Measurements from ENCODE around the gene TOM1.

Gene TOM1

GRCh38 chr22:35316751-35317150 lies 17.1 kb downstream of the TOM1 start:
- H3K36me3 ChIP-seq = peaks cover 13 to 84% (median 41%) of the 10 kb centered on the region in 11 experiments; a peak in 20 of 22 replicates
- peaks cover 37 to 100% (median 56%) of the 10 kb centered on the region in 11 experiments; a peak in 21 of 22 replicates for H4K20me1 ChIP-seq
- H3K4me1 ChIP-seq = peaks cover 34 to 43% (median 38%) of the 10 kb centered on the region in 10 experiments
- TF ChIP-seq Cebpa-rat (IDR thresholded peaks at IDR 0.05) = no peak
- H3K9me3 ChIP-seq (replicated peaks in 1 of 11) = no peaks in the 10 kb centered on the region
- H3K27me3 ChIP-seq = no peaks in the 10 kb centered on the region
- no peak overlapping the region for H3K4me3 ChIP-seq
- no peak overlapping the region for H3K4me2 ChIP-seq
- H3K9ac ChIP-seq = no peak overlapping the region
- H3K27ac ChIP-seq = no peak overlapping the region

DNA sequence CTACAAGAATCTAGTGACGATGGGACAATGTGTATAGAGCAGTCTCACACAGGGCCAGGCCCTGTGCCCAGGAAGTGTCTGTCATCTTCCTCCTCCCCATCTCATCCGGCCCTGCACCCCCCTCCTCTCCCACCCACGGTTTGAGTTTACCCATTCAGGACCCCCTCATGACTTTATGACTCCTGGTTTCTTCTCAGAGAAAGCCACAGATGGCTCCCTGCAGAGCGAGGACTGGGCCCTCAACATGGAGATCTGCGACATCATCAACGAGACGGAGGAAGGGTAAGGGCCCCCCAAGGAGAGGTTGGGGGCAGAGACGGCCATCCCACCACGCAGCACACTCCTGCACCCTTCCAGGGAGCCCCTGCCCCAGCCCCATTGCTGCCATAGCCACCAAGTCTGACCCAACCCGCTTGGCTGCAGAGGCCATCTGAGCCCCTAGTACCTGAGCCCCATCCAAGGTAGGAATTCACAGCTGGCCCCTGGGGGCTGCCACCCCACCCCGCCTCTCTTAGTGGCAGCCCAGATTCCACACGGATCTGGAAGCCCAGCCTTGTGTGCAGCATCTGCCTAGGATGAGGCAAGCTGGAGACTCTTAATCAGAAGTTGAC lies 18.1 kb downstream of the TOM1 start:
- peaks cover 20 to 90% (median 52%) of the 10 kb centered on the region in 11 experiments for H3K36me3 ChIP-seq
- H3K9me3 ChIP-seq (replicated peaks in 1 of 11) = no peaks in the 10 kb centered on the region
- H3K27ac ChIP-seq = no peak overlapping the region
- H3K4me2 ChIP-seq = no peak overlapping the region
- no peaks in the 10 kb centered on the region for H3K27me3 ChIP-seq
- peaks cover 27 to 100% (median 46%) of the 10 kb centered on the region in 11 experiments; a peak in 21 of 22 replicates for H4K20me1 ChIP-seq
- H3K4me3 ChIP-seq = no peak overlapping the region
- H3K9ac ChIP-seq = no peak overlapping the region
- H3K4me1 ChIP-seq = peaks cover 24 to 32% (median 28%) of the 10 kb centered on the region in 10 experiments
- no peak for TF ChIP-seq Cebpa-rat (IDR thresholded peaks at IDR 0.05)

DNA sequence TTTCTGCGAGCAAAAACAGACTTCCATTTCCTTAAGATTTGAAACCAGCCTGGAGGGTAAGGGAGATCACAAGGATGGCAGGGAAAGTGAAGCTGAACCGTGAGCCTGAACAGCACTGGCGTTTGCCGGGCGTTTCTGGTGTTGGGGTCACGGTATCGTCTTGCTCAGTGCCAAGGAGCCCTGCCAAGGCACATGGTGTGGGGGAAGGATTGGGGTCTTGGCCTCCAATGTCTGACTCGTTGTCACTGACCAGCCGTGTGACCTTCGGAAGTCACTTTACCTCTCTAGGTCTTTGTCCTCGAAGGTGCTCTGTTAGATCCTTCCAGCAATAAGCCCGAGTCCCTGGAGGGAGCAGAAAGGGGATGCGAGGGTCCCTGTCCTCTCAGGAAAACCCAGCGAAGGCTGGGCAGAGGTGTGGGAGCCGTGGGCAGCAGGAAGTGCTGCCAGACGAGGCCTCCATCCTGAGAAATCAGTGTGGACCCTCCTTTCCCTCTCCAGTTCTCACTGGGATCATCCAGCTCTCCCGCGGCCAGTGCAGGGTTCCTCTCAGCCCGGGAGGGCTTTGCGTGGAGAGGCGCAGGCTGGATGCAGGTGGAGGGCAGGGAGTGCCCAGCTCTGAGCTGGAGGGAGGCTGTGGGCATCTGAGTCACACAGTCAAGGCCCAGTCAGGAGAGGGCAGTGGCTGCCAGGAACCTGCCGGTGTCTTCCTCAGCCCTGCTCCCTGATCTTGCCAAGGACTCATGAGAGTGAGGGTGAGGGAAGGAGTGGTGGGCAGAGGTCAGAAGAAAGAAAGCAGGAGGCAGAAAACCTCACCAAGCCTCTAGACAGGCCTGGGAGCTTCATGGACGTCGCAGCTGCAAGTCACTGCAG lies 18.9 kb downstream of the TOM1 start:
- Histone ChIP-seq H3K27ac (no peak overlapping the region), H4K20me1 (peaks cover 19 to 100% (median 39%) of the 10 kb centered on the region in 11 experiments; a peak in 21 of 22 replicates), H3K36me3 (peaks cover 28 to 97% (median 60%) of the 10 kb centered on the region in 11 experiments), H3K27me3 (no peaks in the 10 kb centered on the region), H3K9me3 (replicated peaks in 1 of 11) (no peaks in the 10 kb centered on the region), H3K4me2 (no peak overlapping the region), H3K9ac (no peak overlapping the region; a peak in 1 of 22 replicates), H3K4me1 (peaks cover 16 to 24% (median 20%) of the 10 kb centered on the region in 10 experiments), H3K4me3 (no peak overlapping the region)
- TF ChIP-seq Cebpa-rat (IDR thresholded peaks at IDR 0.05) = no peak

DNA sequence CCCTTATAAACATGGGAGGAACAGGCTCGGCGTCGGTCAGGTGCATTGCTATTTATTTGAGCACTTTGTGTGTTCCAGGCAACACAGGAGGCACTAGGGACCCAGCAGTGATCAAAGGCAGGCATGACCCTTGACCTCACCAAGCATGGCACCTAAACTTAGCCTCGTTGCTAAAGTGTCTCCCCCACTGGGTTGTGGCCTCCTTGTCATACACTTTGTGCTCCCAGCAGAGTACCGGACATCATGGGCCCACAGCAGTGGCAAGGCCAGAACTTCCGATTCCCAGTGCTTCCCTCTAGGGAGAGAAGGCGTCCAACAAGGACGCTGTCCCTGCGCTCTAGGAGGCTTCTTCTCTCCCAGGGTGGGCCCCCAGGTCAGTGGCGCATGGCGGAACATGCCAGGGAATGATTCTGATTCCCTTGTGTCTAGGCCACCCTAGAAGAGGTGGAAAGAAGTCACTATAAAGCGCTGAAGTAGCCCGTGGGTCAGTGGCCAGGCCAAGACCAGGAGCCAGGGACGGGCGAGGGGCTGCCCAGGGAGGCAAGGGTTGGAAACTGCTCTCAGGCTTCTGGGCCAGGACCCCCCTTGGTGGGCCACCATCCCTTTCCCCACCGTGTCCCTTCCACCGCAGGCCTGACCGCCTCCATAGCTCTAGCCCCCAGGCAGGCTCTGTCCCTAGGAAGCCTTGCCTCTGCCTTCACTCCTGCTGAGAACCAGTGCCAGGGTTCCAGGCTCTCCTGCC lies 19.7 kb downstream of the TOM1 start:
- Histone ChIP-seq H3K4me1 (peaks cover 8 to 21% (median 17%) of the 10 kb centered on the region in 10 experiments), H3K4me3 (no peak overlapping the region), H3K27ac (no peak overlapping the region), H3K36me3 (peaks cover 37 to 97% (median 68%) of the 10 kb centered on the region in 11 experiments), H3K9ac (no peak overlapping the region), H3K4me2 (no peak overlapping the region), H4K20me1 (peaks cover 14 to 100% (median 30%) of the 10 kb centered on the region in 11 experiments; a peak in 20 of 22 replicates), H3K27me3 (no peaks in the 10 kb centered on the region), H3K9me3 (replicated peaks in 1 of 11) (no peaks in the 10 kb centered on the region)
- no peak for TF ChIP-seq Cebpa-rat (IDR thresholded peaks at IDR 0.05)

DNA sequence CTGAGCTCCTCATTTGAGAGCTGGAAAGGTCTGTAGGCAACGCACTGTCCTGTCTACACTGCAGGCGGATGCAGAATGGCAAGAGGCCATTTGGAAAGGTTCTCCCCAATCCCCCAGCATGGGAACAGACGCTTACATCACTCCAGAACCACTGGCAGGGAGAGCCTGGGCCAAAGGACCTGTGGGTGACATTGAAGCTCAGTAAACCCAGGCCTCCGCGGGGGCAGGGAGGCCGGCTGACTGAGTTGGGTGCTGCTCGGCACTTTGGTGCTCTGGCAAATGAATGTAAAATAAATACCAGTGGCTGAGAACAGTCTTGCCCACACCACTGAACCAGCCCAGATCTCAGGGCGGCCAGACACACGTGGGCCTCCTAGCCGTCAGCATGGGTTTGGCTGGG lies 22.4 kb downstream of the TOM1 start:
- Histone ChIP-seq H3K27ac (no peak overlapping the region), H3K36me3 (peaks cover 63 to 100% (median 95%) of the 10 kb centered on the region in 11 experiments)

DNA sequence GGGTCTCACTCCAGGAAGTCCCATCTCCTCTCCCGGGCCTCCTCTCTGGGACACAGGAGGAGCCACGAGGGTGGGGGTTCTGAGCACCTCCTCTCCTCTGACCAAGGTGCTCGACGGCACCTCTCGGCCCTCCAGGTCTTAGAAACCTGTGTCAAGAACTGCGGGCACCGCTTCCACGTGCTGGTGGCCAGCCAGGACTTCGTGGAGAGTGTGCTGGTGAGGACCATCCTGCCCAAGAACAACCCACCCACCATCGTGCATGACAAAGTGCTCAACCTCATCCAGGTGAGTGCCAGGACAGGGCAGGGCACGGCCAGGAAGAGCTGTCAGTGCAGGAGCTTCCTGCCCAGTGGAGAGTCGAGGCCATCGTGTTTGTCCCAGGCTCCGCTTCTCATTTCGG lies 23.2 kb downstream of the TOM1 start:
- TF ChIP-seq Cebpa-rat (IDR thresholded peaks at IDR 0.05) = no peak
- H3K4me2 ChIP-seq = no peak overlapping the region
- peaks cover 0 to 71% (median 5%) of the 10 kb centered on the region in 11 experiments; a peak in 10 of 22 replicates for H4K20me1 ChIP-seq
- no peaks in the 10 kb centered on the region for H3K9me3 ChIP-seq (replicated peaks in 1 of 11)
- H3K27me3 ChIP-seq = no peaks in the 10 kb centered on the region
- peaks cover 9 to 15% (median 12%) of the 10 kb centered on the region in 10 experiments; a peak in 18 of 20 replicates for H3K4me1 ChIP-seq
- no peak overlapping the region for H3K27ac ChIP-seq
- H3K9ac ChIP-seq = no peak overlapping the region
- H3K36me3 ChIP-seq = peaks cover 64 to 100% (median 98%) of the 10 kb centered on the region in 11 experiments
- no peak overlapping the region for H3K4me3 ChIP-seq

More for the DNA sequence above, 22.4 kb downstream of the TOM1 start:
- Histone ChIP-seq H3K4me3 (no peak overlapping the region), H3K4me2 (no peak overlapping the region), H3K9ac (no peak overlapping the region), H3K4me1 (peaks cover 4 to 12% (median 11%) of the 10 kb centered on the region in 10 experiments; a peak in 18 of 20 replicates), H3K9me3 (replicated peaks in 1 of 11) (no peaks in the 10 kb centered on the region), H3K27me3 (no peaks in the 10 kb centered on the region), H4K20me1 (peaks cover 0 to 79% (median 6%) of the 10 kb centered on the region in 11 experiments; a peak in 12 of 22 replicates)
- no peak for TF ChIP-seq Cebpa-rat (IDR thresholded peaks at IDR 0.05)

- H4K20me1 ChIP-seq = peaks cover 0 to 67% (median under 1%) of the 10 kb centered on the region in 11 experiments; a peak in 10 of 22 replicates
- no peak overlapping the region for H3K4me3 ChIP-seq
- H3K4me1 ChIP-seq = peaks cover 9 to 19% (median 14%) of the 10 kb centered on the region in 10 experiments; a peak in 18 of 20 replicates
- H3K4me2 ChIP-seq = no peak overlapping the region
- TF ChIP-seq Cebpa-rat (IDR thresholded peaks at IDR 0.05) = no peak
- H3K9ac ChIP-seq = no peak overlapping the region
- H3K27me3 ChIP-seq = no peaks in the 10 kb centered on the region
- H3K27ac ChIP-seq = no peak overlapping the region
- H3K9me3 ChIP-seq (replicated peaks in 1 of 11) = no peaks in the 10 kb centered on the region
- peaks cover 64 to 100% (median 98%) of the 10 kb centered on the region in 11 experiments for H3K36me3 ChIP-seq
Observed at GRCh38 chr22:35323305-35323704, 23.6 kb downstream of the TOM1 start.

GRCh38 chr22:35324067-35324466 lies 24.4 kb downstream of the TOM1 start:
- TF ChIP-seq Cebpa-rat (IDR thresholded peaks at IDR 0.05) = no peak
- Histone ChIP-seq H3K9ac (no peak overlapping the region), H3K4me2 (peak overlapping the region in 2 of 11 experiments; percentile 26 to 35; a peak in 1 of 22 replicates), H4K20me1 (peaks cover 0 to 59% (median 0%) of the 10 kb centered on the region in 11 experiments; a peak in 8 of 22 replicates), H3K4me1 (peaks cover 9 to 27% (median 22%) of the 10 kb centered on the region in 10 experiments; a peak in 19 of 20 replicates), H3K27me3 (no peaks in the 10 kb centered on the region), H3K27ac (no peak overlapping the region), H3K4me3 (no peak overlapping the region), H3K9me3 (replicated peaks in 1 of 11) (no peaks in the 10 kb centered on the region), H3K36me3 (peaks cover 66 to 100% (median 95%) of the 10 kb centered on the region in 11 experiments)

All from BLaER1 treated with 17β-estradiol and CSF1 and Interleukin-3, amounts not matched to agents 10 nM and 100 nM (cell line).